Fibroblast of lung (primary cell): ENCODE measurements around the gene PKDCC. TPM values are rescaled to one million over a fixed set of nuclear protein-coding genes. Genes with fewer than 3 reads are reported as not detected.
"Not testable (repeated sequence)": the region's sequence is repeated elsewhere in the genome, so short reads cannot be mapped to it uniquely, and the experiment has no call there.

Experiments
- DNase-seq, 2 donors: peaks; one replicate each; pipeline versions ENCODE4 v3.0.0 to v3.0.0-alpha.2; 2010; ENCODE audit warnings: low read depth in 2 of 2
- H2AFZ ChIP-seq: 2 replicates; pipeline ENCODE4 v1.5.1; 2012; ENCODE audit warnings: low read length, control low read depth, inconsistent platforms
- H3K27ac ChIP-seq: 2 replicates; pipeline ENCODE4 v1.5.1; 2011; ENCODE audit warnings: low read length, control low read depth; ENCODE audit not compliant: insufficient read depth
- H3K27me3 ChIP-seq: 2 replicates; pipeline ENCODE4 v1.5.1; 2011; ENCODE audit warnings: mild to moderate bottlenecking, low read length; ENCODE audit not compliant: control insufficient read depth, insufficient read depth
- H3K36me3 ChIP-seq: 2 replicates; pipeline ENCODE4 v1.5.1; 2011; ENCODE audit warnings: low read length; ENCODE audit not compliant: control insufficient read depth, insufficient read depth
- H3K4me1 ChIP-seq: 2 replicates; pipeline ENCODE4 v1.5.1; 2011; ENCODE audit warnings: low read length; ENCODE audit not compliant: control insufficient read depth, insufficient read depth; ENCODE audit errors: extremely low read depth
- H3K4me2 ChIP-seq: 2 replicates; pipeline ENCODE4 v1.5.1; 2011; ENCODE audit warnings: low read length, control low read depth; ENCODE audit not compliant: insufficient read depth; ENCODE audit errors: extremely low read depth
- H3K4me3 ChIP-seq, 4 experiments: fragments of 200-600 bp in 1 of 4; sonication (generic) in 1 of 4; replicated peaks in 1 of 4; 2 replicates each; pipeline ENCODE4 v1.5.1; 2011 to 2016; ENCODE audit warnings: low read length in 4 of 4, low read depth in 3 of 4, mild to moderate bottlenecking in 3 of 4, control low read depth in 2 of 4, inconsistent platforms in 1 of 4, mixed read lengths in 1 of 4; ENCODE audit not compliant: insufficient read depth in 1 of 4; ENCODE audit errors: control extremely low read depth in 1 of 4
- H3K79me2 ChIP-seq: 2 replicates; pipeline ENCODE4 v1.5.1; 2012; ENCODE audit warnings: mild to moderate bottlenecking, low read length, inconsistent platforms; ENCODE audit not compliant: control insufficient read depth, insufficient read depth
- H3K9ac ChIP-seq: 2 replicates; pipeline ENCODE4 v1.5.1; 2011; ENCODE audit warnings: mild to moderate bottlenecking, low read length, control low read depth; ENCODE audit not compliant: insufficient read depth
- H3K9me3 ChIP-seq: 2 replicates; pipeline ENCODE4 v1.5.1; 2012; ENCODE audit warnings: low read depth, low read length; ENCODE audit not compliant: control insufficient read depth, insufficient read depth
- H4K20me1 ChIP-seq: 2 replicates; pipeline ENCODE4 v1.5.1; 2011; ENCODE audit warnings: low read length; ENCODE audit not compliant: control insufficient read depth, insufficient read depth; ENCODE audit errors: extremely low read depth
- CTCF ChIP-seq, 2 donors: IDR thresholded peaks in 1 of 2; conservative IDR thresholded peaks in 1 of 2; 1 replicate in 1 of 2; 2 replicates in 1 of 2; pipeline ENCODE4 v1.5.1; 2011 to 2012; ENCODE audit warnings: low read length in 2 of 2, control low read depth in 1 of 2, inconsistent platforms in 1 of 2, low read depth in 1 of 2, mild to moderate bottlenecking in 1 of 2
- EZH2 ChIP-seq: IDR thresholded peaks from 2 replicates; pipeline ENCODE4 v1.5.1; 2012; ENCODE audit warnings: low read length, control low read depth, mild to moderate bottlenecking; ENCODE audit errors: missing control alignments
- polyA plus RNA-seq, 2 donors: library from polyadenylated mRNA; depleted of rRNA in 1 of 2; stranded (reverse) in 1 of 2; unstranded in 1 of 2; fragments of >200 nt; gene quantifications; 2 replicates each; pipeline ENCODE4 v1.2.1, GENCODE V29; 2011 to 2012; ENCODE audit warnings: missing spikeins in 1 of 2
- total RNA-seq: library from RNA; depleted of rRNA; stranded (reverse); fragments of >200 nt; gene quantifications from 2 replicates; pipeline ENCODE4 v1.2.1, GENCODE V29; 2014

PKDCC gene
- total and polyA plus RNA-seq, 2 donors (not counting 1 experiment from before 2014, with no cell fraction given): 48.4 to 63.9 TPM

DNA sequence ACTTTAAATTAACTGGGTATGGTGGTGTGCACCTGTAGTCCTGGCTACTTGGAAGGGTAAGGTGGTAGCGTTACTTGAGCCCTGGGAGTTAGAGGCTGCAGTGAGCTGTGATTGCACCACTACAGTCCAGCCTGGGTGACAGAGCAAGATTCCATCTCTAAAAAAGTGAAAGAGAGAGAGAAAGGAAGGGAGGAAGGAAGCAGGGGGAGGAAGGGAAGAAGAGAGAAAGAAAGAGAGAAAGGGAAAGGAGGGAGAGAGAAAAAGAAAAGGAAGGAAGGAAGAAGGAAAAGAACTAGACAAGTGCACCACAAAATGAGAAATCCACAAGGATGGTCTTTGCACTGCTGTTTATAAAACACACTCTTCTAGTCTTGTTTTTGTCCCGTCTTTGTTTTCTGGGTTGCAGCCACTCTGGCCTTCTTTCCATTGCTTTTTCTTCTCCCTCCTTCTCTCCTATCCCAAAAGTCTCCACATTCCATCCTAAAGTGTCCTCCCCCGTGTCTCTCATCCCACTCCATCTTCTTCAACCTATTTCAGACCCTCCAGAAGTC is 32.0 kb downstream of the PKDCC start:
- Histone ChIP-seq H4K20me1 (no peaks in the 10 kb centered on the region), H3K9ac (no peak overlapping the region), H3K4me1 (peaks cover 8% of the 10 kb centered on the region), H3K4me2 (no peak overlapping the region), H3K36me3 (no peaks in the 10 kb centered on the region), H3K27ac (no peak overlapping the region), H3K27me3 (peaks cover 8% of the 10 kb centered on the region), H2AFZ (no peak overlapping the region), H3K4me3 (no peak overlapping the region), H3K79me2 (no peaks in the 10 kb centered on the region), H3K9me3 (no peaks in the 10 kb centered on the region)
- TF ChIP-seq EZH2: no peak
- TF ChIP-seq CTCF (conservative IDR thresholded peaks at IDR 0.05 in 1 of 2, IDR thresholded peaks at IDR 0.05 in 1 of 2; ENCODE audit: low read depth in 1 of 2, low read length in 2 of 2): no peak
- no peak for DNase-seq

GRCh38 chr2:42081151-42081550 is 33.3 kb downstream of the PKDCC start:
- H4K20me1 ChIP-seq, H3K4me2 ChIP-seq, H3K9ac ChIP-seq, H3K9me3 ChIP-seq, H3K36me3 ChIP-seq, H3K27ac ChIP-seq, H3K4me1 ChIP-seq, H3K4me3 ChIP-seq, H2AFZ ChIP-seq, DNase-seq, H3K27me3 ChIP-seq, H3K79me2 ChIP-seq: not testable (repeated sequence)

- no peak for TF ChIP-seq EZH2
- no peak for TF ChIP-seq CTCF (conservative IDR thresholded peaks at IDR 0.05 in 1 of 2, IDR thresholded peaks at IDR 0.05 in 1 of 2; ENCODE audit: low read depth in 1 of 2, low read length in 2 of 2)
- H3K27me3 ChIP-seq: peaks cover 8% of the 10 kb centered on the region
- H4K20me1 ChIP-seq: no peaks in the 10 kb centered on the region
- H3K36me3 ChIP-seq: no peaks in the 10 kb centered on the region
- H3K79me2 ChIP-seq: no peaks in the 10 kb centered on the region
- no peak overlapping the region for H3K4me2 ChIP-seq
- H3K27ac ChIP-seq: no peak overlapping the region
- no peak overlapping the region for H3K4me3 ChIP-seq
- H3K9ac ChIP-seq: no peak overlapping the region
- no peak for DNase-seq
- H3K9me3 ChIP-seq: no peaks in the 10 kb centered on the region
- peaks cover 8% of the 10 kb centered on the region for H3K4me1 ChIP-seq
- no peak overlapping the region for H2AFZ ChIP-seq
Measured at GRCh38 chr2:42082016-42082415, 34.2 kb downstream of the PKDCC start.
